ENCODE results near the gene TMEM35A.

Gene TMEM35A

DNA sequence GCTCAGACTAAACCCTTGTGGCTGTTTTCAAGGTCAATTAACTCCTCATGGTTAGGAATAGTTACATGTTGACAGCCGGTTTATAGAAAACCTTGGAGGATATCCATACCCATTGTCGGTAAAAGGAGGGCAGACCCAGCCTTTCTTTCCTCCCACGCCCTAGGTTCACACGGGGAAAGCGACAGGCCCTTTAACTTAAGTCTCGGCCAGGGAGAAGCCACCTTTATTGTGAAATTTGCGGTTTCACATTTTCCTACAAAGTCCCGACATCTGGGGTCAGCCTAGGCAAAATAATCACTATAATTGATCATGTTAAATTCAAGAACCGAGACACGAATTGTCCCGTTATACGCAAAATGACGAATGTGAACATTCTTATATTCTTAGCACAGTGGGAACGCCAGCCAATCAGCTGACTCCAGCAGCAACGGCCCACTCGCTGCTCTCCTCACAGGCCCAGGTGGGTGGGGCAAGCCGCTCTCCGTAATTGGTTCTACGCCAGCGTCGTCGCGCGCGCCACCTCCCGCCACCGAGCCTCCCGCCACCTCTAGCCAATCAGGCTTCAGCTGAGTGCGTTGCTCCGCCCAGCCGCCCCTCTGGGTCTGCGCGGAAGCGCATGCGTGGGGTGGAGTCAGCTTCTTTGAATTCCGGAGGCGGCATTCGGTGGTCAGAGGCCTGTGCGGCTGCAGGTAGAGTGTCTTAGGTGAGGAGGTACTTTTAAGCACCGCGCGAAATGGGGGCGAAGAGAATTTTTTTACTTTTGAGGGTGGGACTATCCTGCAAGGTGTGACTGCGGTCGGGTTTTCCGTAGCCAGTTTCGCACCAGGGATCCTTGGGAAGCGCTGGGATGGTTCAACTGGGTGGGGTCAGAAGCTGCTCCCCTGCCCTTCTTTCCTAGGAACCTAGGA lies 19.1 kb downstream of the TMEM35A start, which contains the start of gene CENPI:
Gene CENPI (plus strand): TSS at position 659 of the 908 bp plus-strand sequence. CDS start 2,867 bp downstream, outside the sequence.
- TF ChIP-seq CTCF (IDR thresholded peaks at IDR 0.05; ENCODE audit: extremely low read depth, missing control alignments) = no peak
- DNase-seq (ENCODE audit: low spot score) = peak; percentile 90

GRCh38 chrX:101108284-101108683 lies 29.6 kb downstream of the TMEM35A start:
- no peak for DNase-seq (ENCODE audit: low spot score)
- no peak for TF ChIP-seq CTCF (IDR thresholded peaks at IDR 0.05; ENCODE audit: extremely low read depth, missing control alignments)

- no peak for DNase-seq (ENCODE audit: low spot score)
- no peak for TF ChIP-seq CTCF (IDR thresholded peaks at IDR 0.05; ENCODE audit: extremely low read depth, missing control alignments)
Measured at GRCh38 chrX:101117701-101118100, 39.0 kb downstream of the TMEM35A start.

DNA sequence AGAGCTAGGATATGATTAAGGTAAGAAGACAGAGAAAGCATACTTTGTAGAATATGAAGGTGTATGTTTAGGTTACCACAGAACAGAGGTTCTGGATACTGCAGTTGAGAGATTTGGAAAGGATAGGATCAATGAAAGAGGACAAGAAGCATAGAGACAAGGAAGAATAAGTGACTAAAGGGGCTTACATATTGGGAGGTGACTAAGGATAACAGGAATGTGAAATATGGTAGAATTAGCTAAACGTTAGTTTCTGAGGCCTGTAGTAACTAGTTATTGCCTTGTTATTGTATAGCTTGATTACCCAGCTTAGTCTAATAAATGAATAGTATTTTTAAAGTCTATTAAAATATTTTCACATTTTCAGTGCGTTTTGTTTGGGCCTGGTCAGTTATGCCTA lies 57.6 kb downstream of the TMEM35A start:
- DNase-seq (ENCODE audit: low spot score) = no peak
- TF ChIP-seq CTCF (IDR thresholded peaks at IDR 0.05; ENCODE audit: extremely low read depth, missing control alignments) = no peak

All from GM20000 (cell line).